Breast epithelium (tissue), 4 donors: Measurements from ENCODE around the gene PCDHA1. TPM values are rescaled to one million over a fixed set of nuclear protein-coding genes. Genes with fewer than 3 reads are reported as not detected.
A peak's percentile ranks its signal among the peaks of the same experiment; 100 is the strongest.

ENCODE experiments used
- DNase-seq, 2 donors: peaks; one replicate each; pipeline ENCODE4 v3.0.0-alpha.2; 2019; ENCODE audit warnings: low spot score in 2 of 2
- H3K27ac ChIP-seq, 2 donors: fragments of 200-600 bp; sonication (generic) in 1 of 2; one replicate each; pipeline ENCODE4 v1.5.1; 2016 to 2019; ENCODE audit warnings: mild to moderate bottlenecking in 1 of 2
- H3K27me3 ChIP-seq, 2 donors: fragments of 200-600 bp; sonication (generic) in 1 of 2; one replicate each; pipeline versions ENCODE4 v1.5.1 to v1.6.0; 2017 to 2019; ENCODE audit warnings: control low read depth in 1 of 2, mild to moderate bottlenecking in 1 of 2
- H3K36me3 ChIP-seq: fragments of 200-600 bp; one replicate; pipeline ENCODE4 v1.5.1; 2019
- H3K4me1 ChIP-seq, 2 donors: fragments of 200-600 bp; sonication (generic); one replicate each; pipeline ENCODE4 v1.5.1; 2016 to 2019; ENCODE audit warnings: control low read depth in 1 of 2
- H3K4me3 ChIP-seq, 3 donors: fragments of 200-600 bp; sonication (generic); 1 replicate in 2 of 3; 2 replicates in 1 of 3; pipeline ENCODE4 v1.5.1; 2016 to 2019; ENCODE audit warnings: mild to moderate bottlenecking in 3 of 3, moderate library complexity in 2 of 3
- H3K9me3 ChIP-seq, 2 donors: fragments of 200-600 bp; sonication (generic) in 1 of 2; one replicate each; pipeline ENCODE4 v1.5.1; 2016 to 2019; ENCODE audit warnings: control low read depth in 1 of 2
- CTCF ChIP-seq, 3 donors: fragments of 450-650 bp; IDR thresholded peaks; one replicate each; pipeline ENCODE4 v1.5.1; 2016 to 2017; ENCODE audit warnings: antibody characterized with exemption in 3 of 3, mild to moderate bottlenecking in 3 of 3, moderate library complexity in 3 of 3
- POLR2A ChIP-seq: fragments of 450-650 bp; IDR thresholded peaks from one replicate; pipeline ENCODE4 v1.6.1; 2016; ENCODE audit warnings: antibody characterized with exemption, mild to moderate bottlenecking, moderate library complexity
- POLR2AphosphoS5 ChIP-seq, 3 donors: sonication (generic); formaldehyde crosslinking; IDR thresholded peaks; one replicate each; pipeline ENCODE4 v1.6.1; 2017; ENCODE audit warnings: antibody characterized with exemption in 3 of 3
- intact Hi-C: fragments of 100-400 bp; cut with DNase I; formaldehyde crosslinking; loops from one replicate; pipeline ENCODE4 v1.15.1; 2023; ENCODE audit warnings: low total_unique reads
- total RNA-seq, 3 donors: library from RNA; depleted of rRNA; stranded (reverse); fragments of >200 nt; gene quantifications; one replicate each; pipeline ENCODE4 v1.1.0, GENCODE V29; 2016

Gene PCDHA1
- total RNA-seq, 3 donors from 2014 or later: not detected

GRCh38 chr5:140881889-140882590 lies 96.1 kb downstream of the PCDHA1 start, which contains the start of gene PCDHA13:
Gene PCDHA13, plus strand, starts transcription at chr5:140882124. Its CDS starts 145 bp downstream, at chr5:140882269.
- H3K27me3 ChIP-seq: no peaks in the 10 kb centered on the region
- intact Hi-C loops: no loop called here
- DNase-seq: no peak
- H3K4me1 ChIP-seq: no peaks in the 10 kb centered on the region
- H3K4me3 ChIP-seq: peak within 1 kb of the TSS in 2 of 3 donors; percentile 32 to 50
- no peak within 1 kb of the TSS for H3K27ac ChIP-seq
- no peaks in the 10 kb centered on the region for H3K36me3 ChIP-seq
- TF ChIP-seq POLR2A (no peak), POLR2AphosphoS5 (IDR thresholded peaks at IDR 0.05) (no peak), CTCF (IDR thresholded peaks at IDR 0.05) (no peak)
- H3K9me3 ChIP-seq: peaks cover 31 to 56% of the 10 kb centered on the region in 2 donors

GRCh38 chr5:140882591-140882899 lies 96.6 kb downstream of the PCDHA1 start:
- TF ChIP-seq POLR2AphosphoS5 (IDR thresholded peaks at IDR 0.05) (no peak), POLR2A (no peak), CTCF (IDR thresholded peaks at IDR 0.05) (no peak)
- Histone ChIP-seq H3K27ac (no peak overlapping the region), H3K4me3 (peak overlapping the region in 2 of 3 donors; percentile 32 to 50), H3K4me1 (no peaks in the 10 kb centered on the region), H3K27me3 (no peaks in the 10 kb centered on the region), H3K9me3 (peaks cover 26 to 51% of the 10 kb centered on the region in 2 donors), H3K36me3 (no peaks in the 10 kb centered on the region)
- intact Hi-C loops: no loop called here
- DNase-seq: no peak

- Histone ChIP-seq H3K27ac (no peak overlapping the region), H3K9me3 (peaks cover 25 to 44% of the 10 kb centered on the region in 2 donors), H3K4me3 (no peak overlapping the region), H3K36me3 (no peaks in the 10 kb centered on the region), H3K4me1 (no peaks in the 10 kb centered on the region), H3K27me3 (no peaks in the 10 kb centered on the region)
- no peak for DNase-seq
- intact Hi-C loops: no loop called here
- TF ChIP-seq CTCF (IDR thresholded peaks at IDR 0.05): no peak
- TF ChIP-seq POLR2A: no peak
- TF ChIP-seq POLR2AphosphoS5 (IDR thresholded peaks at IDR 0.05): no peak
Observed at GRCh38 chr5:140883373-140883772, 97.4 kb downstream of the PCDHA1 start.

GRCh38 chr5:140883927-140884697 lies 98.2 kb downstream of the PCDHA1 start:
- TF ChIP-seq POLR2AphosphoS5 (IDR thresholded peaks at IDR 0.05): no peak
- no peak overlapping the region for H3K27ac ChIP-seq
- no peak for DNase-seq
- intact Hi-C loops: no loop called here
- H3K27me3 ChIP-seq: no peaks in the 10 kb centered on the region
- H3K4me1 ChIP-seq: no peaks in the 10 kb centered on the region
- H3K9me3 ChIP-seq: peaks cover 25 to 42% of the 10 kb centered on the region in 2 donors
- no peaks in the 10 kb centered on the region for H3K36me3 ChIP-seq
- no peak overlapping the region for H3K4me3 ChIP-seq

- no peak for TF ChIP-seq POLR2AphosphoS5 (IDR thresholded peaks at IDR 0.05)
- no peak for TF ChIP-seq CTCF (IDR thresholded peaks at IDR 0.05)
- TF ChIP-seq POLR2A: no peak
- Histone ChIP-seq H3K27me3 (no peaks in the 10 kb centered on the region), H3K4me3 (no peak overlapping the region), H3K4me1 (no peaks in the 10 kb centered on the region), H3K9me3 (peaks cover 3 to 25% of the 10 kb centered on the region in 2 donors), H3K27ac (no peak overlapping the region), H3K36me3 (no peaks in the 10 kb centered on the region)
- intact Hi-C loops: no loop called here
- no peak for DNase-seq
Observed at GRCh38 chr5:140916325-140916724, 130.4 kb downstream of the PCDHA1 start.
